ENCODE measurements around the gene MAP1S. TPM values are rescaled to one million over a fixed set of nuclear protein-coding genes. Genes with fewer than 3 reads are reported as not detected.

Gene MAP1S
- total RNA-seq = 10 to 100 TPM; 59.5 to 69.9 TPM

- peak within 1 kb of the TSS; percentile 91 for H3K27ac Mint-ChIP-seq
- peaks cover 1 to 6% of the 10 kb centered on the region in 2 donors for H3K36me3 Mint-ChIP-seq (ENCODE audit: insufficient read depth in 2 of 2)
- peaks cover 42% of the 10 kb centered on the region for H3K4me1 Mint-ChIP-seq (ENCODE audit: low read depth)
- H3K9me3 Mint-ChIP-seq = no peaks in the 10 kb centered on the region
- H3K4me3 Mint-ChIP-seq = peak within 1 kb of the TSS; percentile 90 to 98
- peak; percentile 82 to 83 for ATAC-seq (replicated peaks in 1 of 2)
- peaks cover 8% of the 10 kb centered on the region for H3K27me3 Mint-ChIP-seq (ENCODE audit: low read depth)
- peak; percentile 74 to 81 for DNase-seq
Observed at GRCh38 chr19:17718947-17719711, at the start of gene MAP1S. MAP1S (plus strand) TSS chr19:17719480; CDS start chr19:17719503, 23 bp downstream.

GRCh38 chr19:17671906-17672305 lies 47.4 kb upstream of the MAP1S start:
- ATAC-seq (replicated peaks in 1 of 2) = no peak
- Mint-ChIP-seq H3K27me3 (ENCODE audit: low read depth) (peaks cover 10% of the 10 kb centered on the region), H3K4me3 (no peak overlapping the region), H3K9me3 (peaks cover 1 to 2% of the 10 kb centered on the region in 2 donors), H3K4me1 (ENCODE audit: low read depth) (no peaks in the 10 kb centered on the region), H3K36me3 (ENCODE audit: insufficient read depth in 2 of 2) (no peaks in the 10 kb centered on the region), H3K27ac (no peak overlapping the region)
- DNase-seq = no peak

GRCh38 chr19:17673937-17674799 lies 45.1 kb upstream of the MAP1S start:
- no peak overlapping the region for H3K4me3 Mint-ChIP-seq
- ATAC-seq (replicated peaks in 1 of 2) (no peak), DNase-seq (no peak)
- no peak overlapping the region for H3K27ac Mint-ChIP-seq
- no peaks in the 10 kb centered on the region for H3K36me3 Mint-ChIP-seq (ENCODE audit: insufficient read depth in 2 of 2)
- peaks cover 1 to 2% of the 10 kb centered on the region in 2 donors for H3K9me3 Mint-ChIP-seq
- H3K27me3 Mint-ChIP-seq (ENCODE audit: low read depth) = peaks cover 25% of the 10 kb centered on the region
- H3K4me1 Mint-ChIP-seq (ENCODE audit: low read depth) = no peaks in the 10 kb centered on the region

- H3K36me3 Mint-ChIP-seq (ENCODE audit: insufficient read depth in 2 of 2) = no peaks in the 10 kb centered on the region
- peaks cover 1 to 2% of the 10 kb centered on the region in 2 donors for H3K9me3 Mint-ChIP-seq
- peaks cover 47% of the 10 kb centered on the region for H3K27me3 Mint-ChIP-seq (ENCODE audit: low read depth)
- no peak overlapping the region for H3K4me3 Mint-ChIP-seq
- H3K27ac Mint-ChIP-seq = no peak overlapping the region
- ATAC-seq (replicated peaks in 1 of 2) (no peak), DNase-seq (no peak)
- peaks cover 14% of the 10 kb centered on the region for H3K4me1 Mint-ChIP-seq (ENCODE audit: low read depth)
Observed at GRCh38 chr19:17676295-17676694, 43.0 kb upstream of the MAP1S start.

- H3K9me3 Mint-ChIP-seq = peaks cover under 1% of the 10 kb centered on the region in 2 donors
- DNase-seq (no peak), ATAC-seq (replicated peaks in 1 of 2) (no peak)
- H3K4me1 Mint-ChIP-seq (ENCODE audit: low read depth) = peaks cover 14% of the 10 kb centered on the region
- H3K27ac Mint-ChIP-seq = no peak overlapping the region
- H3K4me3 Mint-ChIP-seq = no peak overlapping the region
- H3K27me3 Mint-ChIP-seq (ENCODE audit: low read depth) = peaks cover 50% of the 10 kb centered on the region
- H3K36me3 Mint-ChIP-seq (ENCODE audit: insufficient read depth in 2 of 2) = no peaks in the 10 kb centered on the region
Observed at GRCh38 chr19:17677002-17677401, 42.3 kb upstream of the MAP1S start.

GRCh38 chr19:17678836-17679235 lies 40.4 kb upstream of the MAP1S start:
- ATAC-seq (replicated peaks in 1 of 2) (no peak), DNase-seq (no peak)
- H3K27me3 Mint-ChIP-seq (ENCODE audit: low read depth) = peaks cover 68% of the 10 kb centered on the region
- no peak overlapping the region for H3K27ac Mint-ChIP-seq
- peaks cover 14% of the 10 kb centered on the region for H3K4me1 Mint-ChIP-seq (ENCODE audit: low read depth)
- no peak overlapping the region for H3K4me3 Mint-ChIP-seq
- no peaks in the 10 kb centered on the region for H3K36me3 Mint-ChIP-seq (ENCODE audit: insufficient read depth in 2 of 2)
- H3K9me3 Mint-ChIP-seq = no peaks in the 10 kb centered on the region

GRCh38 chr19:17679526-17680229 lies 39.6 kb upstream of the MAP1S start:
- peaks cover 14% of the 10 kb centered on the region for H3K4me1 Mint-ChIP-seq (ENCODE audit: low read depth)
- no peaks in the 10 kb centered on the region for H3K36me3 Mint-ChIP-seq (ENCODE audit: insufficient read depth in 2 of 2)
- H3K9me3 Mint-ChIP-seq = no peaks in the 10 kb centered on the region
- no peak for ATAC-seq (replicated peaks in 1 of 2)
- DNase-seq = no peak
- H3K27ac Mint-ChIP-seq = no peak overlapping the region
- peaks cover 69% of the 10 kb centered on the region for H3K27me3 Mint-ChIP-seq (ENCODE audit: low read depth)
- H3K4me3 Mint-ChIP-seq = peak overlapping the region; percentile 36 to 69

- Mint-ChIP-seq H3K4me3 (peak overlapping the region; percentile 36 to 69), H3K27me3 (ENCODE audit: low read depth) (peaks cover 75% of the 10 kb centered on the region), H3K9me3 (no peaks in the 10 kb centered on the region), H3K27ac (no peak overlapping the region), H3K4me1 (ENCODE audit: low read depth) (peaks cover 14% of the 10 kb centered on the region), H3K36me3 (ENCODE audit: insufficient read depth in 2 of 2) (no peaks in the 10 kb centered on the region)
- ATAC-seq (replicated peaks in 1 of 2) (peak; percentile 89 to 98), DNase-seq (peak; percentile 57 to 70)
Observed at GRCh38 chr19:17680230-17680722, 39.0 kb upstream of the MAP1S start.

GRCh38 chr19:17681505-17682125 lies 37.7 kb upstream of the MAP1S start:
- H3K36me3 Mint-ChIP-seq (ENCODE audit: insufficient read depth in 2 of 2) = no peaks in the 10 kb centered on the region
- H3K4me3 Mint-ChIP-seq = no peak overlapping the region
- peaks cover 85% of the 10 kb centered on the region for H3K27me3 Mint-ChIP-seq (ENCODE audit: low read depth)
- peaks cover 14% of the 10 kb centered on the region for H3K4me1 Mint-ChIP-seq (ENCODE audit: low read depth)
- no peak overlapping the region for H3K27ac Mint-ChIP-seq
- no peaks in the 10 kb centered on the region for H3K9me3 Mint-ChIP-seq
- peak; percentile 33 to 43 for DNase-seq
- ATAC-seq (replicated peaks in 1 of 2) = no peak

GRCh38 chr19:17682273-17682672 lies 37.0 kb upstream of the MAP1S start:
- H3K36me3 Mint-ChIP-seq (ENCODE audit: insufficient read depth in 2 of 2) = no peaks in the 10 kb centered on the region
- H3K4me3 Mint-ChIP-seq = no peak overlapping the region
- H3K9me3 Mint-ChIP-seq = no peaks in the 10 kb centered on the region
- peaks cover 18% of the 10 kb centered on the region for H3K4me1 Mint-ChIP-seq (ENCODE audit: low read depth)
- ATAC-seq (replicated peaks in 1 of 2) (no peak), DNase-seq (no peak)
- H3K27me3 Mint-ChIP-seq (ENCODE audit: low read depth) = peaks cover 84% of the 10 kb centered on the region
- H3K27ac Mint-ChIP-seq = no peak overlapping the region

GRCh38 chr19:17683078-17683477 lies 36.2 kb upstream of the MAP1S start:
- H3K4me3 Mint-ChIP-seq = no peak overlapping the region
- H3K9me3 Mint-ChIP-seq = no peaks in the 10 kb centered on the region
- ATAC-seq (replicated peaks in 1 of 2) (no peak), DNase-seq (no peak)
- H3K4me1 Mint-ChIP-seq (ENCODE audit: low read depth) = peaks cover 24% of the 10 kb centered on the region
- peaks cover 84% of the 10 kb centered on the region for H3K27me3 Mint-ChIP-seq (ENCODE audit: low read depth)
- H3K36me3 Mint-ChIP-seq (ENCODE audit: insufficient read depth in 2 of 2) = no peaks in the 10 kb centered on the region
- H3K27ac Mint-ChIP-seq = no peak overlapping the region

GRCh38 chr19:17684256-17684655 lies 35.0 kb upstream of the MAP1S start:
- Mint-ChIP-seq H3K27me3 (ENCODE audit: low read depth) (peaks cover 85% of the 10 kb centered on the region), H3K4me1 (ENCODE audit: low read depth) (peaks cover 29% of the 10 kb centered on the region), H3K36me3 (ENCODE audit: insufficient read depth in 2 of 2) (peaks cover 2% of the 10 kb centered on the region in 2 donors), H3K9me3 (peaks cover 0 to 2% of the 10 kb centered on the region in 2 donors), H3K27ac (no peak overlapping the region), H3K4me3 (no peak overlapping the region)
- DNase-seq = no peak
- no peak for ATAC-seq (replicated peaks in 1 of 2)
